ENCODE results near the gene ADGRD1.

GRCh38 chr12:130977046-130977742 lies 23.5 kb downstream of the ADGRD1 start:
- TF ChIP-seq CTCF (IDR thresholded peaks at IDR 0.05; ENCODE audit: borderline replicate concordance, extremely low read depth, low read length, poor library complexity, severe bottlenecking) (no peak), EZH2 (IDR thresholded peaks at IDR 0.05; ENCODE audit: borderline replicate concordance, low read depth, low read length, severe bottlenecking) (no peak)

All from DND-41 (cell line).